SK-N-SH (cell line): ENCODE measurements around the gene GPANK1. TPM values are rescaled to one million over a fixed set of nuclear protein-coding genes. Genes with fewer than 3 reads are reported as not detected.

Experiments
- CTCF ChIA-PET: fragments of 300-600, 350-600 bp; formaldehyde crosslinking; extraction: SDS; loops from one replicate; lab custom pipeline; 2021; lab: Yijun Ruan, JAX
- POLR2A ChIA-PET: fragments of 350-600 bp; sonication (Branson Sonifier 250); formaldehyde crosslinking; extraction: SDS; loops from one replicate; lab custom pipeline; 2020; ENCODE audit warnings: antibody characterized with exemption, inconsistent platforms; lab: Yijun Ruan, JAX
- DNase-seq: peaks from one replicate; pipeline ENCODE4 v3.0.0; 2012
- H2AFZ ChIP-seq: fragments of 200-600 bp; sonication (generic); 2 replicates; pipeline ENCODE4 v1.8.1; 2016; ENCODE audit warnings: antibody characterized with exemption, mild to moderate bottlenecking, low read depth
- H3F3A ChIP-seq: fragments of 200-600 bp; sonication (generic); replicated peaks from 2 replicates; pipeline ENCODE3; 2016; ENCODE audit warnings: antibody characterized with exemption, mild to moderate bottlenecking; ENCODE audit not compliant: insufficient read depth
- H3K27ac ChIP-seq, 2 experiments: fragments of 200-500 bp in 1 of 2; fragments of 200-600 bp in 1 of 2; sonication (Bioruptor generic) in 1 of 2; sonication (generic), shearing (Covaris generic) in 1 of 2; 2 replicates each; pipeline versions ENCODE4 v1.5.1 to v1.6.1; 2014 to 2016; ENCODE audit warnings: low read depth in 2 of 2, inconsistent platforms in 1 of 2, low read length in 1 of 2, mild to moderate bottlenecking in 1 of 2, mixed read lengths in 1 of 2
- H3K27me3 ChIP-seq: fragments of 200-600 bp; sonication (generic), shearing (Covaris generic); 2 replicates; pipeline ENCODE4 v1.6.1; 2016; ENCODE audit warnings: mixed run types; ENCODE audit not compliant: insufficient read depth
- H3K36me3 ChIP-seq, 2 experiments: fragments of 200-500 bp in 1 of 2; fragments of 200-600 bp in 1 of 2; sonication (Bioruptor generic) in 1 of 2; sonication (generic) in 1 of 2; replicated peaks in 1 of 2; 2 replicates each; pipeline versions ENCODE3 to v1.5.1; 2014 to 2016; ENCODE audit warnings: low read length in 1 of 2, mild to moderate bottlenecking in 1 of 2; ENCODE audit not compliant: insufficient read depth in 2 of 2, control insufficient read depth in 1 of 2
- H3K4me1 ChIP-seq, 2 experiments: fragments of 200-500 bp in 1 of 2; fragments of 200-600 bp in 1 of 2; sonication (Bioruptor generic) in 1 of 2; sonication (generic), shearing (Covaris generic) in 1 of 2; 2 replicates each; pipeline versions ENCODE4 v1.5.1 to v1.6.1; 2014 to 2016; ENCODE audit warnings: low read depth in 1 of 2, low read length in 1 of 2, mixed run types in 1 of 2; ENCODE audit not compliant: insufficient read depth in 2 of 2, control insufficient read depth in 1 of 2
- H3K4me2 ChIP-seq: fragments of 200-600 bp; sonication (generic), shearing (Covaris generic); 2 replicates; pipeline ENCODE4 v1.6.1; 2017; ENCODE audit warnings: mixed run types
- H3K4me3 ChIP-seq, 2 experiments: fragments of 200-500 bp in 1 of 2; fragments of 200-600 bp in 1 of 2; sonication (Bioruptor generic) in 1 of 2; sonication (generic), shearing (Covaris generic) in 1 of 2; 2 replicates each; pipeline versions ENCODE4 v1.5.1 to v1.8.1; 2014 to 2016; ENCODE audit warnings: low read depth in 2 of 2, inconsistent platforms in 1 of 2, low read length in 1 of 2, mild to moderate bottlenecking in 1 of 2, mixed read lengths in 1 of 2, moderate library complexity in 1 of 2
- H3K79me2 ChIP-seq: fragments of 200-600 bp; sonication (generic); 2 replicates; pipeline ENCODE4 v1.8.1; 2017; ENCODE audit warnings: mild to moderate bottlenecking; ENCODE audit not compliant: insufficient read depth
- H3K9ac ChIP-seq: fragments of 200-600 bp; sonication (generic); 2 replicates; pipeline ENCODE4 v1.6.1; 2017; ENCODE audit warnings: mixed run types
- H3K9me2 ChIP-seq: fragments of 200-600 bp; sonication (generic); 2 replicates; pipeline ENCODE4 v1.6.1; 2017; ENCODE audit warnings: mixed run types
- H3K9me3 ChIP-seq: fragments of 200-600 bp; sonication (generic); 2 replicates; pipeline ENCODE4 v1.6.1; 2017; ENCODE audit warnings: mixed run types, mild to moderate bottlenecking, moderate library complexity
- H4K20me1 ChIP-seq: fragments of 200-600 bp; sonication (generic); 2 replicates; pipeline ENCODE4 v1.6.1; 2017; ENCODE audit warnings: mild to moderate bottlenecking, mixed run types; ENCODE audit not compliant: insufficient read depth
- CHD2 ChIP-seq: fragments of 150-350 bp; IDR thresholded peaks from 2 replicates; pipeline ENCODE4 v1.6.1; 2018; ENCODE audit warnings: low read length; ENCODE audit not compliant: partially characterized antibody
- ELF1 ChIP-seq: IDR thresholded peaks from 2 replicates; pipeline ENCODE4 v1.4.0; 2012
- EP300 ChIP-seq, 2 experiments: IDR thresholded peaks; 2 replicates each; pipeline versions ENCODE4 v1.4.0 to v1.6.1; 2012; ENCODE audit warnings: borderline replicate concordance in 1 of 2, low read depth in 1 of 2, low read length in 1 of 2
- FOSL2 ChIP-seq: IDR thresholded peaks from 2 replicates; pipeline ENCODE4 v1.4.0; 2012; ENCODE audit warnings: low read depth, mild to moderate bottlenecking, moderate library complexity, borderline replicate concordance
- GABPA ChIP-seq: IDR thresholded peaks from 2 replicates; pipeline ENCODE4 v1.4.0; 2012; ENCODE audit warnings: low read depth, mild to moderate bottlenecking
- JUND ChIP-seq: IDR thresholded peaks from 2 replicates; pipeline ENCODE4 v1.4.0; 2012
- MXI1 ChIP-seq: IDR thresholded peaks from 2 replicates; pipeline ENCODE4 v1.6.1; 2012; ENCODE audit warnings: mild to moderate bottlenecking, low read depth, low read length, improper control_type of control experiment
- NFIC ChIP-seq: IDR thresholded peaks from 2 replicates; pipeline ENCODE4 v1.4.0; 2012; ENCODE audit warnings: borderline replicate concordance
- NRF1 ChIP-seq: IDR thresholded peaks from 2 replicates; pipeline ENCODE4 v1.6.1; 2012; ENCODE audit warnings: low read depth, mild to moderate bottlenecking, low read length
- POLR2AphosphoS5 ChIP-seq: IDR thresholded peaks from 2 replicates; pipeline ENCODE4 v1.6.1; 2012; ENCODE audit warnings: low read depth, low read length
- RCOR1 ChIP-seq: fragments of 150-350 bp; IDR thresholded peaks from 2 replicates; pipeline ENCODE4 v1.6.1; 2017; ENCODE audit warnings: antibody characterized with exemption, low read length
- SIN3A ChIP-seq: IDR thresholded peaks from 2 replicates; pipeline ENCODE4 v1.6.1; 2012; ENCODE audit warnings: low read depth, mild to moderate bottlenecking, low read length, moderate library complexity, borderline replicate concordance
- SMC3 ChIP-seq: IDR thresholded peaks from 2 replicates; pipeline ENCODE4 v1.6.1; 2012; ENCODE audit warnings: low read depth, low read length, improper control_type of control experiment
- TAF1 ChIP-seq: IDR thresholded peaks from 2 replicates; pipeline ENCODE4 v1.6.1; 2012; ENCODE audit warnings: low read depth, mild to moderate bottlenecking, low read length, moderate library complexity, borderline replicate concordance
- TEAD4 ChIP-seq: IDR thresholded peaks from 2 replicates; pipeline ENCODE4 v1.4.0; 2012; ENCODE audit warnings: mild to moderate bottlenecking, borderline replicate concordance; ENCODE audit not compliant: insufficient read depth
- YY1 ChIP-seq: IDR thresholded peaks from 2 replicates; pipeline ENCODE4 v1.4.0; 2012; ENCODE audit warnings: low read depth, mild to moderate bottlenecking
- WGBS: methylation state at CpG from one replicate; pipeline ENCODE4 v1.1.6; 2017; ENCODE audit warnings: low lambda C conversion rate; 5-methylcytosine and 5-hydroxymethylcytosine counted together
- polyA plus RNA-seq, 3 experiments: library from polyadenylated mRNA; depleted of rRNA; stranded (reverse); fragments of >200 nt; gene quantifications; 2 replicates each; pipeline ENCODE4 v1.2.3, GENCODE V29; 2012
- TF ChIP-seq, protein P1 (sequence below): fragments of 150-350 bp; IDR thresholded peaks from 2 replicates; pipeline ENCODE4 v1.6.1; 2017; ENCODE audit warnings: antibody characterized with exemption, low read length, low read depth, borderline replicate concordance
- TF ChIP-seq, protein P2 (sequence below): IDR thresholded peaks from 2 replicates; pipeline ENCODE4 v1.6.1; 2012; ENCODE audit warnings: mild to moderate bottlenecking, low read depth, low read length, moderate library complexity

Gene GPANK1
- polyA plus RNA-seq, 1 of the 3 experiments (the other 2 are of a cell fraction): 19.1 TPM

DNA sequence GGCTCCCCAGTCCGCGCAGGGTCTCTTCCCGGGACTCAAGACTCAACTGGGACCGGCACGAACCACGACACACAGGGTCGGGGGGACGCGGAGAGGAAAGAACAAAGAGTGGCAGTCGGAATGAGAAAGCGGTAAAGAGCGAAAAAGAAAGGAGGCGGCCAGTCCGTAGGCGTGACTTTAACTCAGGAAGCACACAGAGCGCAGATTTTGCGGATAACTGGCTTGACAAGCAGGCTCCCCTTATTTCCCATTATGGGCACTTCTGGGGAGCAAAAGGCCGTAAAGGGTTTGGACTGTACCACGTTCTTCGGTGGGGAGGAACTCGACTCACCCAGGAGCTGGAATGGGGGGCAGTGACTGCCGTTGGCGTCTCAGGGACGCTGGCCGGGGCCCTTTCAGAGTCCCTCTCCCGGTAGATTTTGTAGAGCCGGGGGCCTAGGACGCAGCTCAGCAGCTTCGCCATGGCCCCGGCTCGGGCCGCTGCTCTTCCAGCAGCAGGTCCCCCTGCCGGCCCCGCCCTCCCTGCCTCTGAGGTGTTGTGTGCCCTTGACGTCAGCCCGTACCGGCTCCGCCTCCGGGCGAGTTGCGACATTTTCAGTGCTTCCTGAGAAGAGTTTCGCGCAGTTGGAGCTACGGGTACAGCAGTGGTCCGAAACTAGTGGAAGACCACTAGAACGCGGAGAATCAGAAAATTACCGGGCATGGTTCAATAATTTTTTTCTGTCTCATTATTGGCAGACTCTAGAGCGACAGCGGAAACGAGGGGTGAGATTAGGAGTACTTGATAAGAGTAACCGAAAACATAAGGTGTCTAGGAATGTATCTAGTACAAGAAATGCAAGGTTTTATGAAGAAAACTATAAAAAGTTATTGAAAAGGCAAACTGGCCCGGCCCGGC, 38.3 kb upstream of the GPANK1 start, which contains the start of gene ABHD16A (continued):
- TF ChIP-seq CHD2 (peak; percentile 76), RCOR1 (peak; percentile 58; the same call in 1 of the 2 replicates), FOSL2 (no peak), SIN3A (peak; percentile 67; the same call in 1 of the 2 replicates), POLR2AphosphoS5 (peak; percentile 83)

DNA sequence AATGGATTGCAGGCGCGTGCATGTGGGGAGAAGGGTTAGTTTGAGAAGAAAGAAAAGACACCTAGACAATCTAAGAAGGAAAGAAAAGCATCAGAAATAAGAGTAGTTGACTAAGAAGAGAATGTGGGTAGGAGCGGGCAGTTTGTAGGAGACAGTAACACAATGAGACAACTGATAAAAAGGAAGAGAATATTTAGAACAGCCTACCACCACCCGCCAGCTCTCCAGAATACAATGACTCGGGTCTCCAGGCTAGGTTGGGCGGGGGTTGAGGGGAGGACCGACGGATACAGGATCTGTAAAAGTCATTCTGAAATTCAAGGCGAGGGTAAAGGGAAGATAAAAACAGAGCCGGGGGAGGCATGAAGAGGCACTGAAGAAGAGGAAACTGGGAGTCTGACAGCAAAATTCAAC, 37.6 kb upstream of the GPANK1 start:
- no peak for DNase-seq
- CTCF ChIA-PET: interaction anchor here (0.7 to 1.7 kb wide), 4 partner anchors 10 to 126 kb away, joined by 3 to 5 read pairs (median 4); partner anchors contain the start of gene MSH5
- no peak for TF ChIP-seq TEAD4
- no peak for TF ChIP-seq MXI1
- no peak for TF ChIP-seq EP300 (IDR thresholded peaks at IDR 0.05; ENCODE audit: borderline replicate concordance in 1 of 2, low read depth in 1 of 2, low read length in 1 of 2)
- no peak for TF ChIP-seq SMC3
- TF ChIP-seq YY1: no peak
- TF ChIP-seq GABPA: no peak
- TF ChIP-seq, protein P1, sequence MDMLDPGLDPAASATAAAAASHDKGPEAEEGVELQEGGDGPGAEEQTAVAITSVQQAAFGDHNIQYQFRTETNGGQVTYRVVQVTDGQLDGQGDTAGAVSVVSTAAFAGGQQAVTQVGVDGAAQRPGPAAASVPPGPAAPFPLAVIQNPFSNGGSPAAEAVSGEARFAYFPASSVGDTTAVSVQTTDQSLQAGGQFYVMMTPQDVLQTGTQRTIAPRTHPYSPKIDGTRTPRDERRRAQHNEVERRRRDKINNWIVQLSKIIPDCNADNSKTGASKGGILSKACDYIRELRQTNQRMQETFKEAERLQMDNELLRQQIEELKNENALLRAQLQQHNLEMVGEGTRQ: no peak
- TF ChIP-seq TAF1: no peak
- no peak for TF ChIP-seq FOSL2
- TF ChIP-seq ELF1: no peak
- TF ChIP-seq NRF1: no peak
- TF ChIP-seq SIN3A: no peak
- TF ChIP-seq, protein P2, sequence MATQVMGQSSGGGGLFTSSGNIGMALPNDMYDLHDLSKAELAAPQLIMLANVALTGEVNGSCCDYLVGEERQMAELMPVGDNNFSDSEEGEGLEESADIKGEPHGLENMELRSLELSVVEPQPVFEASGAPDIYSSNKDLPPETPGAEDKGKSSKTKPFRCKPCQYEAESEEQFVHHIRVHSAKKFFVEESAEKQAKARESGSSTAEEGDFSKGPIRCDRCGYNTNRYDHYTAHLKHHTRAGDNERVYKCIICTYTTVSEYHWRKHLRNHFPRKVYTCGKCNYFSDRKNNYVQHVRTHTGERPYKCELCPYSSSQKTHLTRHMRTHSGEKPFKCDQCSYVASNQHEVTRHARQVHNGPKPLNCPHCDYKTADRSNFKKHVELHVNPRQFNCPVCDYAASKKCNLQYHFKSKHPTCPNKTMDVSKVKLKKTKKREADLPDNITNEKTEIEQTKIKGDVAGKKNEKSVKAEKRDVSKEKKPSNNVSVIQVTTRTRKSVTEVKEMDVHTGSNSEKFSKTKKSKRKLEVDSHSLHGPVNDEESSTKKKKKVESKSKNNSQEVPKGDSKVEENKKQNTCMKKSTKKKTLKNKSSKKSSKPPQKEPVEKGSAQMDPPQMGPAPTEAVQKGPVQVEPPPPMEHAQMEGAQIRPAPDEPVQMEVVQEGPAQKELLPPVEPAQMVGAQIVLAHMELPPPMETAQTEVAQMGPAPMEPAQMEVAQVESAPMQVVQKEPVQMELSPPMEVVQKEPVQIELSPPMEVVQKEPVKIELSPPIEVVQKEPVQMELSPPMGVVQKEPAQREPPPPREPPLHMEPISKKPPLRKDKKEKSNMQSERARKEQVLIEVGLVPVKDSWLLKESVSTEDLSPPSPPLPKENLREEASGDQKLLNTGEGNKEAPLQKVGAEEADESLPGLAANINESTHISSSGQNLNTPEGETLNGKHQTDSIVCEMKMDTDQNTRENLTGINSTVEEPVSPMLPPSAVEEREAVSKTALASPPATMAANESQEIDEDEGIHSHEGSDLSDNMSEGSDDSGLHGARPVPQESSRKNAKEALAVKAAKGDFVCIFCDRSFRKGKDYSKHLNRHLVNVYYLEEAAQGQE: no peak
- no peak for TF ChIP-seq JUND
- TF ChIP-seq NFIC: no peak

More for the DNA sequence above, 37.6 kb upstream of the GPANK1 start:
- POLR2A ChIA-PET: interaction anchor here (1.0 to 1.8 kb wide), 5 partner anchors 8 to 128 kb away, joined by 3 to 7 read pairs (median 4); partner anchors contain the start of genes HSPA1B and VARS1
- no peaks in the 10 kb centered on the region for H4K20me1 ChIP-seq
- H3K4me1 ChIP-seq: peaks cover 0 to 15% of the 10 kb centered on the region in 2 experiments; a peak in 2 of 4 replicates
- peak overlapping the region; percentile 91 for H2AFZ ChIP-seq
- H3K4me3 ChIP-seq: peak overlapping the region; percentile 81 to 98
- H3K27me3 ChIP-seq: no peaks in the 10 kb centered on the region
- peak overlapping the region; percentile 95 for H3K9ac ChIP-seq
- H3K4me2 ChIP-seq: peak overlapping the region; percentile 97
- H3K9me2 ChIP-seq: no peaks in the 10 kb centered on the region
- peak overlapping the region; percentile 87 to 89 for H3K27ac ChIP-seq
- peaks cover 0 to 17% of the 10 kb centered on the region in 2 experiments for H3K36me3 ChIP-seq
- WGBS: 2% methylated on average over 10 of the region's 10 CpGs
- H3K9me3 ChIP-seq: no peaks in the 10 kb centered on the region
- H3F3A ChIP-seq: peaks cover 12% of the 10 kb centered on the region
- peaks cover 36% of the 10 kb centered on the region for H3K79me2 ChIP-seq
